ENCODE measurements around the gene COL6A1. TPM values are rescaled to one million over a fixed set of nuclear protein-coding genes. Genes with fewer than 3 reads are reported as not detected.

COL6A1 gene
- total and polyA plus RNA-seq, 5 experiments from 2014 or later, result 1.7 to 21.0 (median 2.0) TPM

GRCh38 chr21:45996311-45997204 is 15.0 kb downstream of the COL6A1 start:
- Mint-ChIP-seq H3K4me3 (no peak overlapping the region), H3K4me1 (peaks cover 0 to 2% (median 0%) of the 10 kb centered on the region in 4 donors), H3K27ac (no peak overlapping the region), H3K36me3 (no peaks in the 10 kb centered on the region), H3K9me3 (no peaks in the 10 kb centered on the region), H3K27me3 (no peaks in the 10 kb centered on the region)
- POLR2A ChIA-PET, result no interaction called here
- DNase-seq (peak in 3 of 10 donors; percentile 2 to 44 (median 16)), ATAC-seq (no peak)

- H3K4me3 Mint-ChIP-seq, result no peak overlapping the region
- no peaks in the 10 kb centered on the region for H3K36me3 Mint-ChIP-seq
- ATAC-seq, result no peak
- peaks cover 0 to 2% (median 0%) of the 10 kb centered on the region in 4 donors for H3K4me1 Mint-ChIP-seq
- POLR2A ChIA-PET, result no interaction called here
- H3K27ac Mint-ChIP-seq, result no peak overlapping the region
- H3K27me3 Mint-ChIP-seq, result no peaks in the 10 kb centered on the region
- no peaks in the 10 kb centered on the region for H3K9me3 Mint-ChIP-seq
- no peak for DNase-seq
Observed at GRCh38 chr21:45997205-45997494, 15.6 kb downstream of the COL6A1 start.

DNA sequence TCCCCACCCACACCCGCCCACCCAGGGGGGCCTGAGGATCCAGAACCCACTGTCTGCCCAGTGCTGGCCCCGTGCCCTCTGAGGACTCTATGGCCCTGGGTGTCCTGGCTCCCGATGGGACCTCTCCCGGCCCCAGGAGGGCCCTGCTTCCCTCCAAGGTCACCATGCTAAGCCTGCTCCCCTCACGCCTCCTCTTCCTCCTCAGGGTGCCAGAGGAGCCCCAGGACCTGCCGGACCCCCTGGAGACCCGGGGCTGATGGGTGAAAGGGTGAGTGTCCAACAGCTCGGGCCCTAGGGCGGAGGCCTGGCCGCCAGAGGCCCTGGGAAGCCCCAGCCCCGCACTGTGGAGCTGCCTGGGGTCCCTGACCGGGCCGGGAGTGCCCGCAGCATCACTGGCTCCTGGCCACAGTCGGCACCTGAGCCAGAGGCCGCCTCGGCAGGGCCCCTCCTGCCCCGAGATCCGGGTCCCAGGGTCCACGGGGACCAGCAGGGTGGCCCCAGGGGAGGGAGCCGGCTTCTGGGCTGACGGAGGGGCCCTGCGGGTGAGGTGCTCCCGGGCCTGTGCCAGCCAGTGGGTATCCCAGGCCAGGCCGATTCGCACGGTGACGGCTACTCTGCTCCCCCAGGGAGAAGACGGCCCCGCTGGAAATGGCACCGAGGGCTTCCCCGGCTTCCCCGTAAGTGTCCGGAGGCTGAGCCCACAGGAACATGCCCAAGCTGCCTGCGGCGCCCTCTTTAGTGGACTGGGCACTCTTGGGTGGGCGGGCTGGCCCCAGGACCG is 16.1 kb downstream of the COL6A1 start:
- ATAC-seq, result no peak
- Mint-ChIP-seq H3K27me3 (no peaks in the 10 kb centered on the region), H3K9me3 (no peaks in the 10 kb centered on the region), H3K27ac (no peak overlapping the region), H3K4me1 (peaks cover 0 to 2% (median 0%) of the 10 kb centered on the region in 4 donors), H3K36me3 (no peaks in the 10 kb centered on the region), H3K4me3 (no peak overlapping the region)
- peak in 2 of 10 donors; percentile 5 to 59 for DNase-seq
- POLR2A ChIA-PET, result no interaction called here

DNA sequence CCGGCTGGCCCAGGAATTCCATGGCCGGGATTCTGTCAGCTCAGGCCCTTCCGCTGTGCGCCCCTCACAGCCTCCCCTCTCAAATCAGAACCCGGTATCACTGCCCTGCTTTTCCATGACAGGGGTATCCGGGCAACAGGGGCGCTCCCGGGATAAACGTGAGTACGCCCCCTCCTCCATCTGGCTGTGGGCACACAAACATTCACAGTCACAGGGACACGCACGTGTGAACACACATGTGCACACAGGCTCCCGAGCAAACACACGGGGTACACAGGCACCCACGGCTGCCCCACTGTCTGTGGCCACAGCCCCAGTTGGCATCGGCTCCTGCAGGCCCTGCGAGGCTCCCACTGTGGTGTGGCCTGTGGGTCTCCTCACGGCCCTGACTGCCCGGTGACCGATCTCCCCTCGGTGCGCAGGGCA is 16.7 kb downstream of the COL6A1 start:
- ATAC-seq, result no peak
- H3K27me3 Mint-ChIP-seq, result no peaks in the 10 kb centered on the region
- H3K4me3 Mint-ChIP-seq, result no peak overlapping the region
- POLR2A ChIA-PET, result no interaction called here
- H3K4me1 Mint-ChIP-seq, result peaks cover 0 to 2% (median 0%) of the 10 kb centered on the region in 4 donors
- H3K9me3 Mint-ChIP-seq, result no peaks in the 10 kb centered on the region
- no peak overlapping the region for H3K27ac Mint-ChIP-seq
- no peaks in the 10 kb centered on the region for H3K36me3 Mint-ChIP-seq
- DNase-seq, result peak in 1 of 10 donors; percentile 21

DNA sequence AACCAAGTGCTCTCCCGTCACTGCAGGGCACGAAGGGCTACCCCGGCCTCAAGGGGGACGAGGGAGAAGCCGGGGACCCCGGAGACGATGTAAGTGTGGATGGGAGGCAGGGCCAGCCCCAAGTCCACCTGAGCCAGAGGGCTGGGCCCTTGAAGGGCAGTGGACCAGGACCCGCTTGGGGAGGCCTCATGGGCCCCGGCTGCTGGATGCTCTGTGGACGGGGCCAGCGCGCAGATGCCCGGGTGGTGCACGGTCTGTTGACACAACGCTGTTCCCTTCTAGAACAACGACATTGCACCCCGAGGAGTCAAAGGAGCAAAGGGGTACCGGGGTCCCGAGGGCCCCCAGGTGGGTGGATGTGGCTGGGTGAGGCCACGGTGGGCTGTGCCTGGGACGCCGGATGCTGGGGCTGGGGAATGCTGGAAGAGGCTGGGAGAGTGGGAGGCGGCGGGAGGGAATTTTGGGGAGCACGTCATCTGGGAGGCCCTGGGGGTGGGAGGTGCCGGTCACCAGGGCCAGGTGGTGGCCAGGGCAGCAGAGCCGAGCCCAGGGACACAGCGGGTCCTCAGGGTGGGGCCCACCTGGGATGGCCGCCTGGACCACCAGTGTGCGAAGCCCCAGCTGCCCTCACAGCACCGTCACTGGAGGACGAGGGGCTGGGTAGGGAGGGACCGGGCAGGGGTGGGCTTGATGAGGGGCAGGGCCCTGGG is 17.5 kb downstream of the COL6A1 start:
- no peaks in the 10 kb centered on the region for H3K9me3 Mint-ChIP-seq
- peak in 1 of 10 donors; percentile 3 for DNase-seq
- ATAC-seq, result no peak
- no peak overlapping the region for H3K27ac Mint-ChIP-seq
- H3K4me3 Mint-ChIP-seq, result no peak overlapping the region
- peaks cover 0 to 2% (median 0%) of the 10 kb centered on the region in 4 donors for H3K4me1 Mint-ChIP-seq
- POLR2A ChIA-PET, result no interaction called here
- H3K36me3 Mint-ChIP-seq, result no peaks in the 10 kb centered on the region
- H3K27me3 Mint-ChIP-seq, result no peaks in the 10 kb centered on the region

- ATAC-seq (no peak), DNase-seq (peak in 1 of 10 donors; percentile 1)
- H3K36me3 Mint-ChIP-seq, result peaks cover 0 to 2% (median 0%) of the 10 kb centered on the region in 3 donors
- no peaks in the 10 kb centered on the region for H3K27me3 Mint-ChIP-seq
- no peak overlapping the region for H3K4me3 Mint-ChIP-seq
- H3K9me3 Mint-ChIP-seq, result no peaks in the 10 kb centered on the region
- POLR2A ChIA-PET, result no interaction called here
- H3K4me1 Mint-ChIP-seq, result peaks cover 0 to 2% (median 0%) of the 10 kb centered on the region in 4 donors
- peak overlapping the region in 2 of 10 donors; percentile 3 to 61 for H3K27ac Mint-ChIP-seq
Observed at GRCh38 chr21:45999581-46000181, 18.1 kb downstream of the COL6A1 start.

- peak in 3 of 10 donors; percentile 4 to 44 (median 13) for DNase-seq
Observed at GRCh38 chr21:46000182-46000730, 18.7 kb downstream of the COL6A1 start.

DNA sequence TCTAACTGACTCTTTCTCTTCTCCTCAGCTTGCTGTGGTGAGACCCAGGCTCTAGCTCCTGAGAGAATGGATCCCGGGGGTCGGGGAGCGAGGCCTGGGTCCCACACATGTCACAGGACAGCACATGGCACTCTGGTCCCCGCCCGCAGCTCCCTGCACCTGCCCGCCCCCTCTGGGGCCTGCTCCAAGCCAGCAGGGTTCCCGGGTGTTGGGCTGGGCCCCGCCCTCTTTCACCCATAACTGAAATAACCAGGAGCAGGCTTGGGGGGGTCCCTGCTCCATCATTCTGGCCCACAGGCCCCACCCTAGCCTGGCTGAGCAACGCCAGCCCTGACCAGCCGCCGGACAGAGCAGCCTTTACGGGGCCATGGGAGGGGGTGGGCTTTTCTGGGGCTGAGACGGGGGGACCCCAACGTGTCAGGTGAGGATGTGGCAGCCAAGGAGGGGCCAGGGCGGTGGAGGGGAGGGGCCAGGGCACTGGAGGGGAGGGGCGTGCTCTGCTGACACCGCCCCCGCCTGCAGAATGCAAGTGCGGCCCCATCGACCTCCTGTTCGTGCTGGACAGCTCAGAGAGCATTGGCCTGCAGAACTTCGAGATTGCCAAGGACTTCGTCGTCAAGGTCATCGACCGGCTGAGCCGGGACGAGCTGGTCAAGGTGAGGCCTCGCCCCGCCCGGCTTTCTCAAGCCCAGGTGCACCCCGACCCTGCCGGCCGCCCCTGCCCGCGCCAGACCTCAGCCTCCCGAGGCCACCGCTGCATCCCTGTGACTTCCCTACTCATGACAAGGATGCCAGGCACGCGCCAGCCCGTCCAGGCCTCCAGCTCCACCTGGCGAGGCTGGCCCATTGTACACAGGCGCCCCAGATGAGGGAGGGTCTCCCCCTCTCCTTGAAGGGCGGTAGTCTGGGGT is 19.4 kb downstream of the COL6A1 start:
- ATAC-seq (no peak), DNase-seq (peak in 2 of 10 donors; percentile 6 to 14)
- H3K36me3 Mint-ChIP-seq, result peaks cover 0 to 2% (median 0%) of the 10 kb centered on the region in 3 donors
- no peaks in the 10 kb centered on the region for H3K27me3 Mint-ChIP-seq
- H3K9me3 Mint-ChIP-seq, result no peaks in the 10 kb centered on the region
- peaks cover 0 to 4% (median 0%) of the 10 kb centered on the region in 4 donors for H3K4me1 Mint-ChIP-seq
- no peak overlapping the region for H3K4me3 Mint-ChIP-seq
- H3K27ac Mint-ChIP-seq, result no peak overlapping the region
- POLR2A ChIA-PET, result no interaction called here

More at GRCh38 chr21:46000182-46000730, 18.7 kb downstream of the COL6A1 start:
- peaks cover 0 to 4% (median 0%) of the 10 kb centered on the region in 4 donors for H3K4me1 Mint-ChIP-seq
- no peak overlapping the region for H3K4me3 Mint-ChIP-seq
- H3K36me3 Mint-ChIP-seq, result peaks cover 0 to 2% (median 0%) of the 10 kb centered on the region in 3 donors
- no peaks in the 10 kb centered on the region for H3K9me3 Mint-ChIP-seq
- no peak for ATAC-seq
- H3K27me3 Mint-ChIP-seq, result no peaks in the 10 kb centered on the region
- POLR2A ChIA-PET, result no interaction called here
- peak overlapping the region in 1 of 10 donors; percentile 61 for H3K27ac Mint-ChIP-seq

GRCh38 chr21:46001821-46002681 is 20.5 kb downstream of the COL6A1 start:
- Mint-ChIP-seq H3K4me3 (no peak overlapping the region), H3K9me3 (no peaks in the 10 kb centered on the region), H3K27ac (no peak overlapping the region), H3K4me1 (peaks cover 0 to 4% (median 0%) of the 10 kb centered on the region in 4 donors), H3K27me3 (no peaks in the 10 kb centered on the region), H3K36me3 (peaks cover 0 to 2% (median 0%) of the 10 kb centered on the region in 3 donors)
- peak in 2 of 10 donors; percentile 5 to 15 for DNase-seq
- POLR2A ChIA-PET, result no interaction called here
- ATAC-seq, result no peak

GRCh38 chr21:46002841-46003574 is 21.4 kb downstream of the COL6A1 start:
- Mint-ChIP-seq H3K27ac (no peak overlapping the region), H3K9me3 (no peaks in the 10 kb centered on the region), H3K27me3 (no peaks in the 10 kb centered on the region), H3K4me3 (no peak overlapping the region), H3K36me3 (peaks cover 0 to 2% (median 0%) of the 10 kb centered on the region in 3 donors), H3K4me1 (peaks cover 0 to 4% (median 0%) of the 10 kb centered on the region in 4 donors)
- POLR2A ChIA-PET, result no interaction called here
- DNase-seq, result peak in 2 of 10 donors; percentile 1 to 15
- no peak for ATAC-seq
